H9 (cell line): ENCODE measurements around the gene MED13L. TPM values are rescaled to one million over a fixed set of nuclear protein-coding genes. Genes with fewer than 3 reads are reported as not detected.

ENCODE experiments used
- DNase-seq: peaks from one replicate; pipeline ENCODE4 v3.0.0-alpha.2; 2017
- H2AFZ ChIP-seq: one replicate; pipeline ENCODE4 v1.6.1; 2013; ENCODE audit warnings: mild to moderate bottlenecking, low read length, control low read depth, moderate library complexity
- H2AK5ac ChIP-seq: 2 replicates; pipeline ENCODE4 v1.6.1; 2013; ENCODE audit warnings: low read length, control low read depth, mixed read lengths; ENCODE audit not compliant: insufficient read length
- H2BK120ac ChIP-seq: one replicate; pipeline ENCODE4 v1.6.1; 2013; ENCODE audit warnings: low read depth, mild to moderate bottlenecking, low read length, control low read depth, inconsistent platforms; ENCODE audit not compliant: poor library complexity, severe bottlenecking
- H2BK12ac ChIP-seq: 2 replicates; pipeline ENCODE4 v1.6.1; 2013; ENCODE audit warnings: low read length, control low read depth, mixed read lengths, low read depth; ENCODE audit not compliant: insufficient read length
- H2BK15ac ChIP-seq: 2 replicates; pipeline ENCODE4 v1.6.1; 2013; ENCODE audit warnings: low read depth, low read length, control low read depth
- H2BK20ac ChIP-seq: one replicate; pipeline ENCODE4 v1.6.1; 2013; ENCODE audit warnings: low read depth, mild to moderate bottlenecking, low read length, control low read depth, inconsistent platforms; ENCODE audit not compliant: poor library complexity, severe bottlenecking
- H2BK5ac ChIP-seq: 2 replicates; pipeline ENCODE4 v1.6.1; 2013; ENCODE audit warnings: low read length, control low read depth, mixed read lengths; ENCODE audit not compliant: insufficient read length
- H3K14ac ChIP-seq: 2 replicates; pipeline ENCODE4 v1.6.1; 2013; ENCODE audit warnings: low read length, control low read depth; ENCODE audit not compliant: insufficient read depth
- H3K18ac ChIP-seq: 2 replicates; pipeline ENCODE4 v1.6.1; 2013; ENCODE audit warnings: low read depth, mild to moderate bottlenecking, mixed read lengths, low read length, control low read depth; ENCODE audit not compliant: insufficient read length
- H3K23ac ChIP-seq: 2 replicates; pipeline ENCODE4 v1.6.1; 2013; ENCODE audit warnings: low read length, control low read depth, mixed read lengths, low read depth; ENCODE audit not compliant: insufficient read length
- H3K23me2 ChIP-seq: 2 replicates; pipeline ENCODE4 v1.6.1; 2013; ENCODE audit warnings: low read depth, mild to moderate bottlenecking, mixed read lengths, low read length, control low read depth; ENCODE audit not compliant: insufficient read length, poor library complexity, severe bottlenecking
- H3K27ac ChIP-seq: 2 replicates; pipeline ENCODE4 v1.5.1; 2013; ENCODE audit warnings: low read length, control low read depth, mixed read lengths, low read depth; ENCODE audit not compliant: insufficient read length
- H3K27me3 ChIP-seq: 2 replicates; pipeline ENCODE4 v1.6.1; 2013; ENCODE audit warnings: low read length, control low read depth, inconsistent platforms; ENCODE audit not compliant: insufficient read depth
- H3K4ac ChIP-seq: 2 replicates; pipeline ENCODE4 v1.6.1; 2013; ENCODE audit warnings: low read depth, mild to moderate bottlenecking, control low read depth, inconsistent platforms, low read length, moderate library complexity
- H3K4me1 ChIP-seq: 2 replicates; pipeline ENCODE4 v1.6.1; 2013; ENCODE audit warnings: low read length, control low read depth, inconsistent platforms; ENCODE audit not compliant: insufficient read depth
- H3K4me2 ChIP-seq: 2 replicates; pipeline ENCODE4 v1.6.1; 2013; ENCODE audit warnings: low read length, control low read depth, mixed read lengths; ENCODE audit not compliant: insufficient read length, insufficient read depth
- H3K56ac ChIP-seq: 2 replicates; pipeline ENCODE4 v1.6.1; 2013; ENCODE audit warnings: low read depth, mild to moderate bottlenecking, mixed read lengths, low read length, control low read depth; ENCODE audit not compliant: insufficient read length
- H3K79me1 ChIP-seq: 2 replicates; pipeline ENCODE4 v1.6.1; 2013; ENCODE audit warnings: low read depth, mild to moderate bottlenecking, moderate library complexity, low read length, control low read depth, inconsistent platforms; ENCODE audit not compliant: insufficient read depth, poor library complexity, severe bottlenecking
- H3K79me2 ChIP-seq: 2 replicates; pipeline ENCODE4 v1.6.1; 2013; ENCODE audit warnings: low read length, control low read depth, inconsistent platforms; ENCODE audit not compliant: insufficient read depth
- H3K9ac ChIP-seq: 2 replicates; pipeline ENCODE4 v1.6.1; 2013; ENCODE audit warnings: low read length, control low read depth, mixed read lengths; ENCODE audit not compliant: insufficient read length; ENCODE audit errors: extremely low read depth
- H3K9me3 ChIP-seq: one replicate; pipeline ENCODE4 v1.6.1; 2013; ENCODE audit warnings: low read depth, low read length, inconsistent platforms; ENCODE audit not compliant: control insufficient read depth
- H3T11ph ChIP-seq: one replicate; pipeline ENCODE4 v1.6.1; 2013; ENCODE audit warnings: mild to moderate bottlenecking, low read length, control low read depth, inconsistent platforms
- H4K20me1 ChIP-seq: one replicate; pipeline ENCODE4 v1.6.1; 2013; ENCODE audit not compliant: control insufficient read depth, insufficient read length, insufficient read depth
- H4K5ac ChIP-seq: 2 replicates; pipeline ENCODE4 v1.6.1; 2013; ENCODE audit warnings: low read depth, mild to moderate bottlenecking, mixed read lengths, low read length, control low read depth; ENCODE audit not compliant: insufficient read length
- H4K8ac ChIP-seq: replicated peaks from 2 replicates; pipeline ENCODE4 v1.6.1; 2013; ENCODE audit warnings: low read length, control low read depth, mixed read lengths, low read depth; ENCODE audit not compliant: insufficient read length
- H4K91ac ChIP-seq: 2 replicates; pipeline ENCODE4 v1.6.1; 2013; ENCODE audit warnings: low read depth, mild to moderate bottlenecking, moderate library complexity, mixed read lengths, low read length, control low read depth; ENCODE audit not compliant: insufficient read length
- H3K27ac Mint-ChIP-seq, 3 experiments: 2 replicates in 2 of 3; 3 replicates in 1 of 3; pipeline ENCODE4 v1.8.0; 2020 to 2021; ENCODE audit warnings: mixed read lengths in 3 of 3, mild to moderate bottlenecking in 1 of 3, moderate library complexity in 1 of 3
- H3K27me3 Mint-ChIP-seq: 2 replicates; pipeline ENCODE4 v1.8.0; 2021; ENCODE audit warnings: low read depth, mild to moderate bottlenecking, moderate library complexity, mixed read lengths
- H3K36me3 Mint-ChIP-seq, 3 experiments: 2 replicates in 2 of 3; 3 replicates in 1 of 3; pipeline ENCODE4 v1.8.0; 2020 to 2021; ENCODE audit warnings: low read depth in 3 of 3, mixed read lengths in 3 of 3; ENCODE audit not compliant: insufficient read depth in 1 of 3
- H3K4me1 Mint-ChIP-seq, 2 experiments: 2 replicates each; pipeline ENCODE4 v1.8.0; 2020; ENCODE audit warnings: mixed read lengths in 2 of 2
- H3K4me3 Mint-ChIP-seq, 2 experiments: 2 replicates in 1 of 2; 3 replicates in 1 of 2; pipeline ENCODE4 v1.8.0; 2020 to 2021; ENCODE audit warnings: mild to moderate bottlenecking in 2 of 2, mixed read lengths in 2 of 2, moderate library complexity in 1 of 2
- H3K9me3 Mint-ChIP-seq, 2 experiments: 2 replicates in 1 of 2; 3 replicates in 1 of 2; pipeline ENCODE4 v1.8.0; 2020; ENCODE audit warnings: mild to moderate bottlenecking in 2 of 2, mixed read lengths in 2 of 2, moderate library complexity in 1 of 2
- CTCF ChIP-seq: fragments of 200-600 bp; sonication (generic); conservative IDR thresholded peaks from 3 replicates; pipeline ENCODE4 v1.8.0; 2021; ENCODE audit warnings: antibody characterized with exemption, mild to moderate bottlenecking
- whole genome bisulfite sequencing: extraction: QIAGEN DNeasy Blood & Tissue Kit; methylation state at CpG from one replicate; pipeline ENCODE4 v1.1.7; 2013; ENCODE audit warnings: missing lambda C conversion rate, low lambda C conversion rate, mixed read lengths; ENCODE audit not compliant: insufficient read length; ENCODE audit errors: extremely low coverage; 5-methylcytosine and 5-hydroxymethylcytosine counted together
- total RNA-seq: library from RNA; stranded (reverse); gene quantifications from 2 replicates; pipeline ENCODE4 v1.2.1, GENCODE V29; 2021

MED13L gene
- total RNA-seq, 1 experiment from 2014 or later, result 52.4 TPM

GRCh38 chr12:116156614-116157013 is 120.9 kb downstream of the MED13L start:
- Histone ChIP-seq H3K9me3 (no peaks in the 10 kb centered on the region), H3K4me2 (no peak overlapping the region), H3K23me2 (no peaks in the 10 kb centered on the region), H2BK12ac (no peak overlapping the region), H3K79me2 (peaks cover 10% of the 10 kb centered on the region; the same call in 1 of the 2 replicates), H3K27ac (no peak overlapping the region), H4K20me1 (no peaks in the 10 kb centered on the region), H4K5ac (no peak overlapping the region), H3K18ac (no peak overlapping the region), H3K14ac (no peak overlapping the region), H3K23ac (no peak overlapping the region), H4K8ac (no peak overlapping the region), H3T11ph (no peak overlapping the region), H2AFZ (no peak overlapping the region), H3K79me1 (peaks cover 2% of the 10 kb centered on the region), H3K9ac (no peak overlapping the region), H2AK5ac (no peak overlapping the region), H2BK120ac (no peak overlapping the region), H3K56ac (no peak overlapping the region), H3K4me1 (peaks cover 3% of the 10 kb centered on the region), H2BK15ac (no peak overlapping the region), H3K4ac (no peak overlapping the region), H2BK20ac (no peak overlapping the region), H4K91ac (no peak overlapping the region), H2BK5ac (no peak overlapping the region), H3K27me3 (no peaks in the 10 kb centered on the region)
- no peak for DNase-seq
- peak overlapping the region in 1 of 3 experiments; percentile 88; a peak in 2 of 7 replicates for H3K27ac Mint-ChIP-seq
- H3K4me1 Mint-ChIP-seq, result peaks cover 59 to 75% of the 10 kb centered on the region in 2 experiments
- H3K9me3 Mint-ChIP-seq, result no peaks in the 10 kb centered on the region
- WGBS, result no CpG with 5 or more reads among the region's 4 CpGs
- H3K4me3 Mint-ChIP-seq, result no peak overlapping the region
- H3K36me3 Mint-ChIP-seq, result no peaks in the 10 kb centered on the region
- no peak for TF ChIP-seq CTCF
- H3K27me3 Mint-ChIP-seq, result no peaks in the 10 kb centered on the region
